Raji (cell line): Measurements from ENCODE around the gene DUSP9.

Experiments used
- POLR2A ChIP-seq: IDR thresholded peaks from 2 replicates; pipeline ENCODE4 v1.6.1; 2011; ENCODE audit warnings: low read depth, low read length, control low read depth; ENCODE audit not compliant: insufficient read depth

DUSP9 gene

DNA sequence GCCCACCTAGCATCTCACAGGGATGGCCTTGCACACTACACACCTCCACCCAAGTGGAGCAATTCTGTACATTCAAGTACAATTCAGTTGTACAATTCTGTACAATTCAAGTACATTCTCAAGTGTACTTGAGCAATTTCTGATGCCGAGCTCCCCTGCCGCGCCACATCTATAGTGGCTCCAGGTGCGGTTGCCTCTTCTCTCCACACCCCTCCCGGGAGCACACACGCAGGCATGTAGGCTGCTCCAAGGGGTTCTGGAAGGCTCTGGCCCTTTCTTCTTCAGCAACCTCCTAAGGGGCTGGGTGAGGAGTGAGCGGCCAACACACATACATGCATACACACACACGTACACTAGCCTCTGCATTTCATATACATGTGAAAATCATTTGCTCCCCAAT, 18.9 kb upstream of the DUSP9 start:
- no peak for TF ChIP-seq POLR2A

DNA sequence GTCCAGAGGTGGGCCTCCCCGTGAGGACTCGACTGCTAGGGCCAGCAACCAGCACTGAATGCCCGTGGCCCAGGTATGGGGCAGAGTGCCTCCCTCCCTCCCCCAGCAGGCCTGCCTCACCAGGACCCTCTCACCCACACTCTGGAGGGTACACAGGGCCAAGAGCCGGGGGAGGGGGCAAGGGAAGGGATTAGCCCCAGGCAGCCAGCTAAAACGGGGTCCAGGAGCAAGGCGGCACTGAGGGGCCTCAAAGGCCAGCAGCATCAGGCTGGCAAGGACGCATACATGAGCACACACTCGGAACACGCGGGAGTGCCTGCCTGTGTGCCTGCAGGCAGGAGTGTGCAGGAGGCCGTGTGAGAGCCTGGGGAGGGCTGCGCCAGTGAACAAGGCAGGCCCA, 18.3 kb upstream of the DUSP9 start:
- no peak for TF ChIP-seq POLR2A

DNA sequence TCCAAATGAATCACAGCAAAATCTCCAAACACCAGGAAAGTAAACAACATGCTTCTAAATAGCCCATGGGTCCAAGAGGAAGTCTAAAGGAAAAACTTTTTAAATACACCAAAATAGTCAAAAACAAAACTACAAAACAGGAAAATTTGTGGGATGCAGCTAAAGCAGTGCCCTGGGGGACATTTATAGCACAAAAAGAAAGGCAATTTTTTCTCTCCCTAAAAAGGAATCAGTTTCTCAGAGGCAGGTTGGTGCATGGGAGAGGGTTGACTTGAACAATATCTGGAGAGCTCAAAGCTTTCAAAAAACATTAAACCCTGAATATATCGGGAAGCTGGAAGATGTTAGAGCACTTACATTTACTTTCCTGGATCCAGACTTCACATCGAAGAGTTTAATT, 15.7 kb upstream of the DUSP9 start:
- no peak for TF ChIP-seq POLR2A

DNA sequence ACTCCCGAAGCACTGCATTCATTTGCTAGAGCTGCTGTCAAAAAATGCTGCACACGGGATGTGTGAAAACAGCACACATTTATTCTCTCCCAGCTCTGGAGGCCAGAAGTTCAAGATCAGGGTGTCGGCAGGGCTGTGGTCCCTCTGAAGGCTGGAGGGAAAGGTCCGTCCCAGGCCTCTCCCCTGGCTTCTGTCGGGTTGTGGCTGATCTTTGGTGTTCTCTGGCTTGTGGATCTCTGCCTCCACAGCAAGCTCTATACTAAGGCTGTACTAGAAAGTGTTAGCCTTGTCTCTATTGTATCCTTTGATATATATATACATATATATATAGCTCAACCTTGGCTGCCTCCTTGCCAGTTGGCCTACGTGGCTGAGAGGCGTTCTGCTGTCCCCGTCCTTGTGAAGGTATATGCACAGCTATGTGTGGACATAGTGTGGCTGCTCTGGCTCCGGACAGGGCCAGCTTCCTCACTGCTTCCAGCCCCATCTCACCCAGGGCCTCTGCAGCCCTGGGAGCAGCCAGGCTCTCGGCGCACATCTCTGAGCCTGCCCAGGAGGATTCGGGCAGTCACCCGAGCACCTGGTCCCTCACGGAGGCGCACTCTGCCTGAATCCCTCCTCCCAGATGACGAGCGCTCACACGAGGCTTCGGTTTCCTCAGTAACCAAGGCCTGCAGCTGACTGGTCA, 15.0 kb upstream of the DUSP9 start:
- no peak for TF ChIP-seq POLR2A

DNA sequence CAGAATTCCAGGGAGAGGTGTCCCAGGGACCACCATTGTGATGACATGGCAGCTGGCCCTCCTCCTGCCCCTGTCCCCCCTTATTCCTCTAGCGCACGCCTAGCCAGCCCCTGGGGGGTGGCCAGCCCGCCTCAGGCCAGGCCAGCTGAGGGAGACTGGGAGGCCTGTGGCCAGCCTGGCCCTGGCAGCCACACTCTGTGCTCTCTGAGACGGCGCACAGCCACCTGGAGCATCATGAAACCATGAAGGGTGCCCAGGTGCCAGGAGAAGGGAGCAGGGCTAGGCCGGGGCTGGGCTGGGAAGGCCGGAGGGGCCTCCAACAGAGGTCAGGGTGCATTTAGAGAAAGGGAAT, 14.4 kb upstream of the DUSP9 start:
- no peak for TF ChIP-seq POLR2A

DNA sequence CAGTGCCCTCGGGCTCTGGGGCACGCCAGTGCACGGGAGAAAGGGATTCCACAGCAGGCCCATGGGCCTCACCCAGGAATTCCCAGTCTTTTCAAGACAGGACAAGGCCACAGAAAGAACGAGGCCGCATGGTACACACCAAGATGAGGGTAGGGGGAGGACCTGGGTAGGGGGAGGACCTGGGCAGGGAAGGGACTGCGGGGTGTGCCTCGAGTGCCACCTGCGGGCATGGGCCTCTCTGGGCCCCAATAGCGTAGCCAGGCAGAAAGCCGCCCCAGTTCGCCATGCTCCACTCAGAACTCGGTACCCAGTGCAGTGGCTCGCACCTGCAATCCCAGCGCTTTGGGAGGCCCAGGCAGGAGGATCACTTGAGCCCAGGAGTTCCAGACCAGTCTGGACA, 14.0 kb upstream of the DUSP9 start:
- TF ChIP-seq POLR2A, result no peak

DNA sequence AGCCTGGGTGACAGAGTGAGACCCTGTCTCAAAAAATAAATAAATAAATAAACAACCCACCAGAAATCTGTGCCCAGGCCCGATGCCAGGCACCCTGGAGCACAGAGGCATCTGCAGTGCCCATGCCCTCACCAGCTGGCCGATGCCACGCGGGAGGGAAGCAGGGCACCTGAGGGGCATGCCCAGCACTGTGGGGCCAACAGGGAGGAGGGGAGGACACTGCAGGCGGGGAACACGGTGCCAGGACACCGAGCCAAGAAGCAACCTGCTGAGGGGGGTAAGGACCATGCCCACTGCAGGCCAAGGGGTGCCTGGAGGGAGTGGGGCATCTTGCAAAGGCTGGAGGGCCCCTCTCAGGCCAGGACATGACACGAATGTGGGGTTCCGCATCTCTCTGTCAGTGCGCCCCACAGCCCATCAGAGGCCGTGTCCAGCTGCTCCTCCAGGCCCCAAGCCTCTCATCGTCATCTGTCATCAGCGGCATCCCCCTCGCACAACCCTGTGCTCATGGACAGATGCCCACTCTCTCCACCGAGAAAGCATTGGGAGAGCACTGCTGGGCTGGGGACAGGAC, 13.3 kb upstream of the DUSP9 start:
- no peak for TF ChIP-seq POLR2A

DNA sequence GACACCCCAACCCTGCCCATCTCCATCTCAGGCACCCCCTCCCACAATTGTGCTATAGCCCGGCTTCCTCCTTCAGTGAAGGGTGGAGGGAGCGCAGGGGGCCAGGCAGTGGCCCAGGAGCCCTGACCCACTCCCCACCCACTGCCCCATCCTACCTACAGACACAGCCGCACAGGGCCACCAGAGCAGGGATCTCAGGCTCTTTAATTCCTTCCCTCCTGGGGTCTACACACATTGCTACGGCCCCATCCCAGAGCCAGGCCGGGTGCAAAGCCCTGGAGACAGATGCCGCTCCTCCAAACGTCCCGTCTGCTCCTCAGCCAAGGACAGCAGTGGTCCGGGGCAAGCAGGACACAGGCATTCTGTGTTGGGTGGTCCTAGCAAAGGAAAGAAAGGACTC, 12.8 kb upstream of the DUSP9 start:
- no peak for TF ChIP-seq POLR2A

DNA sequence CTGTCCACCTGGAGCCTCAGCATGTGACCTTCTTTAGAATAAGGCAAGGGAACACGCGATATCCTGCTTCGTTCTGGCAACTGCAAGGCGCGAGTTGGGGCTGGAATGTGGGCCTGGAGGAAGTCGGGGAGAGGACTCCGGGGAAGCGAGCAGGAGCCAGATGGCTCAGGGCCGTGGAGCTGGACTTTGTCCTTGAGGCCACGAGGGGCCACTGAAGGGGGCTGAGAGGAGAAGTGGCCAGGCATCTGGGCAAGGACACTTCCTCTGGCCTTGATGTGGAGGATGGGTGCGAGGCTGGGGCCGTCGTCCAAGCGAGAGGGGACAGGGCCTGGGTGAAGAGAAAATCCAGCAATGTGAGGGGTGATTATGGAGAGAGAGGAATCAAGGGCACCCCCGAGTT, 12.2 kb upstream of the DUSP9 start:
- TF ChIP-seq POLR2A, result no peak

DNA sequence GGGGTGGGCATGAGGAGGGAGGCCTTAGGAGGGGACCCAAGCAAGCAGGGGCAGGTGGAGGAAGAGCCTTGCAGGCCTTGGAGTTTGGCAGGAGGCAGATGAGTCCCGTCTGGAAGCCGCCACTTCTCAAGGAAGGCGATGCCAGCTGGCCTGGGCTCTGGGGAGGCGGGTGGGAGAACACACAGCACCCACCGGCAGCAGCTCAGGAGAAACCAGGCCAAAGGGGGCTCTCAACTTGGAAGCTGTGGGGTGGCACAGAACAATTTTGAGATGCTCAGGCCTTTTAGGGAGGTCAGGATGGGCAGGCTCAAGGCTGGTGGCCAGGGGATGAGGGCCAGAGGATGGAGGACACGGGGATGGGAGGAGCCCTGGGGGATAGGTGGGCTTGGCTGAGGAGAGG, 11.6 kb upstream of the DUSP9 start:
- no peak for TF ChIP-seq POLR2A

DNA sequence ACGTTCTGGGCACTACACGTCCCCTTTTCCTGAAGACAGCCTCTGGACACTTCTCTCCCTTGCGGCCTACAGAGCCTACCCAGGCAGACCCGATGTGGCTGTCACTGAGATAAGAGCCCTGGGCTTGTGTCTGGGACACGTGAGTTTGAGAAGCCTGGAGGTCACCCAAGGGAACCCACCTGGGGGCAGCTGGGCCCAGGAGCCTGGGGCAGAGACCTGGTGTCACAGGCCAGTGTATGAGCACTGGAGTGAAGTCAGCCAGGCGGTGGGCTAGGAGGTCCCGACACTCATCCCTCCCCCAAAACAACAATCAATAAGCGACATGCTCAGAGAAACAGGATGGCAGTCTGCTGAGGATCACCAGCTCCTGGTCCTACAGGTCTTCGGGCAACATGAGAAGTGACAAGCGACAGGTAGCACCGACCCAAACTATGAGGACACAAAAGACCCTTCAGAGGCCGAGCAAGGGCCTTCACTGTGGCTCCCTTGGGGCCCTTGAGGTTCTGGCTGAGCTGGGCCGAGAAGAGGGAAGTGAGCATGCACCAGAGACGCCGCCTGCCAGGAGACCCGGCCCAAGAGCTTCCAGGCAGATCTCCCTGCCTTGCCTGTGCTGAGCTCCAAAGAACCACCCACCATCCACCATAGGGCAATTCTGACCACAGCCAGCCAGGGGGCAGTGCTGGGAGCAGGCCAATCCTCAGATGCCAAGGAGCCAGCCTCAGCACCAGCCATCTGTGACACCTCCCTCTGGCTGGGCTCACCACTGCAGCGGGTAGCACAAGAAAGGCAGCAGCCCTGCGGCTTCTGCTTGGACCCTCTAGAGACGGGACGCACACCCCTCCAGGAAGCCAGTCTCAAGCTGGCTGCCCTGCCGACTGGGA, 11.0 kb upstream of the DUSP9 start:
- TF ChIP-seq POLR2A, result no peak

DNA sequence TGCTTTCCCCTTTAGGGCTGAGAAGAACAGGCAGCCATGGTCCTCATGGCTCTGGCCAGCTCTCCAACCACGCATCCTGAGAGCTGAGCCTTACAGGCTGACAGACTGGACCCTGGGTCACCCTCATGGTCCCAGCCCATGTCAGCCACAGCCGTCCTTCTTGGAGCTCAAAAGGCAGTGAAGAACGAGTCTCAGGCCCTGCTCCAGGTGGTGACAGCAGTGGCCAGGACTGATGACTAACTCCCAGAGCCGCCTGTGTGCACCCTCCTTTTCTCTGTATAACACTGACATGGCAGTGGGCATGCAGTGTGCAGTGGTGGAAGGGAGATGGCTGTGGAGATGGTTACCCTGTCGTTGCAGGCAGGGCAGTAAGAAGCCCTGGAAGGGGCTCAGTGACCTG, 10.3 kb upstream of the DUSP9 start:
- TF ChIP-seq POLR2A, result no peak

DNA sequence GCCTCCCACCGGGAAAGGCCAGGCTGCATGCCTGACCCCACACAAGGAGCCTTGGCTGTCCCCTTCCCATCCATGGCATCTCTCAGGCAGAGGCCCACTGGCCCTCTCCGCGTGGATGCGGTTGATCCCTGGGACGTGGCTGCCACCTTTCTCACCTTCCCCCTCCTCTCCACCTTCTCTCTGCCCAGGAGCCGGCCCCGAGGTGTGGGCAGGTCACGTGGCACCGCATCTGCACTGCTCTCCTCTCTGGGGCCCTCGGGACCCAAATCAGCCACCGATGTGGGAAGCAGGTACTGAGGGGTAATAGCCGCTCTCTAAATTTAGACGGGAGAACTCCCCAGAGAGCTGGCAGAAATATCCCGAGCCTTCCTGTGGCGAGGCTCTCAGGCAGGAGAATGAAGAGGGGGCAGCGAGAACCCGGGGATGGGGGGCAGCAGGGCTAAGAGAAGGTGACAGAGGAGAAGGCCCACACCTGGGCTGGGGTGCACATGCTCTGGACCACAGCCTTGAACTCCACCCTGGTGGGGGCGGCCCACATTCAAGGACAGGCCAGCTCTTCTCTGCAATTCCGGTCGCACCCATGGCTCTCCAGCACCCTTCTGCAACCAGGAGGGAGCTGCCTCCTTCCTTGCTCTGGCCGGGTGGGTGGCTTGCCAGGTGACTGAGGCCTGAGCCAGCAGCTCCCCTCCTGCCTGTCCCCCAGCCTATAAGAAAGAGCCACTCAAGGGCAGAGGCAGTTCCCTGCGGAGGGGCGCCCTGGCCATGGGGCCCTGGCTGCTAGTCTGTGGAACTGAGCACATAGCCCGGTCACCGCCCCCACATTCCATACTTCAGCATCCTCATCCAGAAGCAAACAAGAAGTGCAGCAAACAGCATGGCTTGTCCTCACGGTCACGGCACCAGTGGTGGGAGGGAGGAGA, 9.6 kb upstream of the DUSP9 start:
- TF ChIP-seq POLR2A, result no peak

DNA sequence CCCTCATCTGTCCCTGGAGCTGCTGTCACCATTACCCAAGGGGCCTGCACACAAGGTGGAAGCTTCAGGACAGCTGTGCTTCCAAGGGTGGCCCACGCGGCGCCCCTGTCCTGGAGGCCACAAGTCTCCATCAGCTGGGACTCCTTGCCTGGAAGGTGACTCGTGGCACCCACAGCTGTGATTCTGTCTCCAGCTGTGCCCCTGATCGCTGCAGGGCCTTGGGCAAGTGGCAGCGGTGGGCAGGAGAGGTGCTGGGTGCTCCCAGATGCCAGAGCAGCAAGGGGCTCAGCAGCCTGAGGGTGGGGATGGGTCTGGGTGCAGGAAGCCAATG, 9.0 kb upstream of the DUSP9 start:
- TF ChIP-seq POLR2A, result no peak

DNA sequence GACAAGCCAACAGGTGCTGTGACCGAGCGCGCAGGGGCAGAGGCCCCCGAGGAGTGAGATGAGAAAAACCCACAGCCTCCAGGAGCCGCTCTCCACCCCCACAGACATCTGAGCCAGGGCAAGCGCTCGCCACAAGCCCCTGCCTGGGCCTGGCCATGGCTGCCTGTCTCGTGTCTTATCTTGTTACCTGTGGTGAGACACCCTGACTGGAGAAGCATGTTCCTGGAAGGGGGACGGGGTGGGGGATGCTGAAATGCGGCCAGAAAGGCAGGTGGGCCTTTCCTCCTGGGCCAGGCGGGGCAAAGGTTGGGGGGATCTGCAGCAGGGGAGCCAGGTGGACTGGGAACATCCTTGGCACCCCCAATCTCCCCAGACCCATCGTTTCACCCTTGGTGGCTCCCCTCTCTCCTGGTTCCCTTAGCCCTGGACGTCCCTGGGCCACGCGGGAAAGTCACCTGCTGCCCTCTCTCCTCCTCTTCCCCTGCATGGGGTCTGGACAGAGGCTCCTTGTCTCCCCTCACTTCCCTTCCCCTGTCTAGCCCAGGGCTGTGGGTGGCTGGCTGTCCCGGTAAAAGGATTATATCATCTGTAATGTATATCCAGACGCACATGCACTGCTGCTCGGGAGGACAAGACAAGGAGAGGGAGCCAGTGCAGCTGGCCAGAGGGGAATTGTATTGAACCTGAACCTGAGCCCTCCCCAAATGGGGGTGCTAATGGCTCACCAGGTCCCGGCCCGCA, 8.4 kb upstream of the DUSP9 start:
- TF ChIP-seq POLR2A, result no peak
